SK-N-SH treated with all-trans-retinoic acid at 6 μM for 48 hours (cell line): ENCODE data around the gene SEC23A.

Experiments used
- ATAC-seq: fragments of 200-7000 bp; cut with Tn5 transposase; 3 replicates; pipeline ENCODE4 v1.9.1; 2020; ENCODE audit warnings: mild to moderate bottlenecking, moderate library complexity
- ARNTL ChIP-seq: fragments of 450-650 bp; formaldehyde crosslinking; IDR thresholded peaks from 2 replicates; pipeline ENCODE4 v1.5.0; 2020; ENCODE audit warnings: low read depth, mild to moderate bottlenecking, moderate library complexity, borderline replicate concordance
- BACH2 ChIP-seq: fragments of 250-450 bp; sonication (Bioruptor Pico); IDR thresholded peaks from 2 replicates; pipeline ENCODE4 v1.9.0; 2021; ENCODE audit warnings: mild to moderate bottlenecking, borderline replicate concordance
- CSDC2 ChIP-seq: fragments of 250-450 bp; sonication (Bioruptor Pico); IDR thresholded peaks from 2 replicates; pipeline ENCODE4 v1.5.0; 2020; ENCODE audit warnings: mild to moderate bottlenecking, moderate library complexity
- ESRRG ChIP-seq: fragments of 250-450 bp; sonication (Bioruptor Pico); IDR thresholded peaks from 2 replicates; pipeline ENCODE4 v1.6.1; 2021; ENCODE audit warnings: mild to moderate bottlenecking
- GLIS3 ChIP-seq: fragments of 250-450 bp; sonication (Bioruptor Pico); IDR thresholded peaks from 2 replicates; pipeline ENCODE4 v1.5.0; 2020; ENCODE audit warnings: mild to moderate bottlenecking, moderate library complexity
- ISL1 ChIP-seq: fragments of 250-450 bp; sonication (Bioruptor Pico); IDR thresholded peaks from 2 replicates; pipeline ENCODE4 v2.1.2; 2022; ENCODE audit warnings: mild to moderate bottlenecking, moderate library complexity
- OSR1 ChIP-seq: fragments of 250-450 bp; sonication (Bioruptor Pico); IDR thresholded peaks from 2 replicates; pipeline ENCODE4 v1.8.0; 2022; ENCODE audit warnings: moderate library complexity, mild to moderate bottlenecking, inconsistent platforms
- PPARA ChIP-seq: fragments of 250-450 bp; sonication (Bioruptor Pico); IDR thresholded peaks from 2 replicates; pipeline ENCODE4 v1.5.0; 2020; ENCODE audit warnings: mild to moderate bottlenecking, borderline replicate concordance
- RARB ChIP-seq: fragments of 250-450 bp; sonication (Bioruptor Pico); IDR thresholded peaks from 2 replicates; pipeline ENCODE4 v1.8.0; 2021; ENCODE audit warnings: mild to moderate bottlenecking, moderate library complexity
- SNAI2 ChIP-seq: fragments of 250-450 bp; sonication (Bioruptor Pico); IDR thresholded peaks from 2 replicates; pipeline ENCODE4 v1.5.0; 2020; ENCODE audit warnings: mild to moderate bottlenecking, moderate library complexity
- TCF4 ChIP-seq: fragments of 250-450 bp; sonication (Bioruptor Pico); IDR thresholded peaks from 2 replicates; pipeline ENCODE4 v1.8.0; 2021; ENCODE audit warnings: mild to moderate bottlenecking, moderate library complexity, borderline replicate concordance
- TOX ChIP-seq: fragments of 250-450 bp; sonication (Bioruptor Pico); IDR thresholded peaks from 2 replicates; pipeline ENCODE4 v1.8.0; 2021; ENCODE audit warnings: mild to moderate bottlenecking, moderate library complexity, borderline replicate concordance
- ZC3H10 ChIP-seq: fragments of 250-450 bp; sonication (Bioruptor Pico); IDR thresholded peaks from 2 replicates; pipeline ENCODE4 v1.5.1; 2021; ENCODE audit warnings: mild to moderate bottlenecking, moderate library complexity
- ZFP30 ChIP-seq: fragments of 450-650 bp; formaldehyde crosslinking; IDR thresholded peaks from 2 replicates; pipeline ENCODE4 v1.5.0; 2022; ENCODE audit warnings: mild to moderate bottlenecking, moderate library complexity
- ZNF70 ChIP-seq: fragments of 450-650 bp; formaldehyde crosslinking; IDR thresholded peaks from 2 replicates; pipeline ENCODE4 v1.5.0; 2020; ENCODE audit warnings: mild to moderate bottlenecking, moderate library complexity
- ZNF8 ChIP-seq: fragments of 450-650 bp; formaldehyde crosslinking; IDR thresholded peaks from 2 replicates; pipeline ENCODE4 v1.5.0; 2020; ENCODE audit warnings: mild to moderate bottlenecking, moderate library complexity
- TF ChIP-seq, protein P1 (sequence below): fragments of 250-450 bp; sonication (Bioruptor Pico); IDR thresholded peaks from 2 replicates; pipeline ENCODE4 v1.5.1; 2020; ENCODE audit warnings: low read depth, mild to moderate bottlenecking, moderate library complexity
- TF ChIP-seq, protein P2 (sequence below): fragments of 250-450 bp; sonication (Bioruptor Pico); IDR thresholded peaks from 2 replicates; pipeline ENCODE4 v1.5.1; 2021; ENCODE audit warnings: mild to moderate bottlenecking, moderate library complexity
- TF ChIP-seq, protein P3 (sequence below): fragments of 250-450 bp; sonication (Bioruptor Pico); IDR thresholded peaks from 2 replicates; pipeline ENCODE4 v1.8.0; 2020; ENCODE audit warnings: mild to moderate bottlenecking, moderate library complexity, borderline replicate concordance
- TF ChIP-seq, protein P4 (sequence below): fragments of 250-450 bp; sonication (Bioruptor Pico); IDR thresholded peaks from 2 replicates; pipeline ENCODE4 v1.5.0; 2020; ENCODE audit warnings: mild to moderate bottlenecking, moderate library complexity
- TF ChIP-seq, protein P5 (sequence below): fragments of 250-450 bp; sonication (Bioruptor Pico); IDR thresholded peaks from 2 replicates; pipeline ENCODE4 v1.8.0; 2021; ENCODE audit warnings: low read depth, mild to moderate bottlenecking, moderate library complexity, borderline replicate concordance

The SEC23A gene

DNA sequence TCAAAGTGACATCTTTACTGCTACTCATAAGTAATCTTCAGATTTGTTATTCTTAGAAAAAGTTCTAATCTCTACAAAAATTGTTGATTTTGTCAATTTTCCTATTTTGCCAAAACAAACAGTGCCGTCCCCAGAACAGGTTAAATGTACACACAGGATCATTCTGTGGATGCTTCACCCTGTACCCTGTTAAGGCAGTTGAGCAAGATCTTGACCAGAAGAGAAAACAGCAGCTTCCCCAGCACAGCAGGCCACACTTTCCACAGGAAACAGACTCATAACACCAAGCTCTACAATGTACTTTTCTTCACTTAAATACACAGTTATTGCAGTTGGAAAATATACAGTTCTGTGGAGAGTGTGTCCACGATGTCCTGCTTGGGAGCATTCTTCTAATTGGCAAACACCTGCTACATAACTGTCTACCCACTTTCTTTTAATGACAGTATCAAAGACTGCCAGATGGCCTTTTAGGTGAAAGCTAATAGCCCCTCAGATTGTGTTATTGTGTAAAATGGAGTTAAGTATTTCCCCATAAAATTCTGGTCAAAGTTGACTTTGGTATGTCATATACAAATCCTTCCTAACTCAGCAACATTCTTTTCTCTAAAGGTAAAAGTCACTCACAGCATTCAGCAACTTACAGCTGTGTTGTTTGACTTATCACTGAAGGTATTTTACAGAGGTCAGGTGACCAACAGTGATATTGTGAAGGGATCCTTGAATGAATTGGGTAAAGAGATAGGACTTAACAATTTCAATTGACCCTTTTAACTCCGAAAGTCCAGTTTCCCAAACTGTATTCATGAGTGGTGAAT, 77.0 kb downstream of the SEC23A start:
- TF ChIP-seq, protein P1, sequence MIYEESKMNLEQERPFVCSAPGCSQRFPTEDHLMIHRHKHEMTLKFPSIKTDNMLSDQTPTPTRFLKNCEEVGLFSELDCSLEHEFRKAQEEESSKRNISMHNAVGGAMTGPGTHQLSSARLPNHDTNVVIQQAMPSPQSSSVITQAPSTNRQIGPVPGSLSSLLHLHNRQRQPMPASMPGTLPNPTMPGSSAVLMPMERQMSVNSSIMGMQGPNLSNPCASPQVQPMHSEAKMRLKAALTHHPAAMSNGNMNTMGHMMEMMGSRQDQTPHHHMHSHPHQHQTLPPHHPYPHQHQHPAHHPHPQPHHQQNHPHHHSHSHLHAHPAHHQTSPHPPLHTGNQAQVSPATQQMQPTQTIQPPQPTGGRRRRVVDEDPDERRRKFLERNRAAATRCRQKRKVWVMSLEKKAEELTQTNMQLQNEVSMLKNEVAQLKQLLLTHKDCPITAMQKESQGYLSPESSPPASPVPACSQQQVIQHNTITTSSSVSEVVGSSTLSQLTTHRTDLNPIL: no peak
- no peak for TF ChIP-seq TCF4 (CRISPR knock-in tag)
- TF ChIP-seq ESRRG (CRISPR knock-in tag): no peak
- no peak for TF ChIP-seq OSR1
- TF ChIP-seq ZNF70 (CRISPR knock-in tag): no peak
- no peak for TF ChIP-seq TOX (CRISPR knock-in tag)
- no peak for TF ChIP-seq GLIS3
- TF ChIP-seq ZC3H10: no peak
- TF ChIP-seq BACH2 (CRISPR knock-in tag): no peak
- TF ChIP-seq ISL1 (CRISPR knock-in tag): no peak
- no peak for TF ChIP-seq ARNTL (CRISPR knock-in tag)
- no peak for TF ChIP-seq PPARA (CRISPR knock-in tag)
- no peak for TF ChIP-seq ZNF8 (CRISPR knock-in tag)
- TF ChIP-seq, protein P2, sequence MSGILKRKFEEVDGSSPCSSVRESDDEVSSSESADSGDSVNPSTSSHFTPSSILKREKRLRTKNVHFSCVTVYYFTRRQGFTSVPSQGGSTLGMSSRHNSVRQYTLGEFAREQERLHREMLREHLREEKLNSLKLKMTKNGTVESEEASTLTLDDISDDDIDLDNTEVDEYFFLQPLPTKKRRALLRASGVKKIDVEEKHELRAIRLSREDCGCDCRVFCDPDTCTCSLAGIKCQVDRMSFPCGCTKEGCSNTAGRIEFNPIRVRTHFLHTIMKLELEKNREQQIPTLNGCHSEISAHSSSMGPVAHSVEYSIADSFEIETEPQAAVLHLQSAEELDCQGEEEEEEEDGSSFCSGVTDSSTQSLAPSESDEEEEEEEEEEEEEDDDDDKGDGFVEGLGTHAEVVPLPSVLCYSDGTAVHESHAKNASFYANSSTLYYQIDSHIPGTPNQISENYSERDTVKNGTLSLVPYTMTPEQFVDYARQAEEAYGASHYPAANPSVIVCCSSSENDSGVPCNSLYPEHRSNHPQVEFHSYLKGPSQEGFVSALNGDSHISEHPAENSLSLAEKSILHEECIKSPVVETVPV (CRISPR knock-in tag): no peak
- TF ChIP-seq SNAI2 (CRISPR knock-in tag): no peak
- TF ChIP-seq RARB (CRISPR knock-in tag): no peak
- TF ChIP-seq, protein P3, sequence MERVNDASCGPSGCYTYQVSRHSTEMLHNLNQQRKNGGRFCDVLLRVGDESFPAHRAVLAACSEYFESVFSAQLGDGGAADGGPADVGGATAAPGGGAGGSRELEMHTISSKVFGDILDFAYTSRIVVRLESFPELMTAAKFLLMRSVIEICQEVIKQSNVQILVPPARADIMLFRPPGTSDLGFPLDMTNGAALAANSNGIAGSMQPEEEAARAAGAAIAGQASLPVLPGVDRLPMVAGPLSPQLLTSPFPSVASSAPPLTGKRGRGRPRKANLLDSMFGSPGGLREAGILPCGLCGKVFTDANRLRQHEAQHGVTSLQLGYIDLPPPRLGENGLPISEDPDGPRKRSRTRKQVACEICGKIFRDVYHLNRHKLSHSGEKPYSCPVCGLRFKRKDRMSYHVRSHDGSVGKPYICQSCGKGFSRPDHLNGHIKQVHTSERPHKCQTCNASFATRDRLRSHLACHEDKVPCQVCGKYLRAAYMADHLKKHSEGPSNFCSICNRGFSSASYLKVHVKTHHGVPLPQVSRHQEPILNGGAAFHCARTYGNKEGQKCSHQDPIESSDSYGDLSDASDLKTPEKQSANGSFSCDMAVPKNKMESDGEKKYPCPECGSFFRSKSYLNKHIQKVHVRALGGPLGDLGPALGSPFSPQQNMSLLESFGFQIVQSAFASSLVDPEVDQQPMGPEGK (CRISPR knock-in tag): no peak
- no peak for TF ChIP-seq ZFP30 (CRISPR knock-in tag)
- TF ChIP-seq, protein P4, sequence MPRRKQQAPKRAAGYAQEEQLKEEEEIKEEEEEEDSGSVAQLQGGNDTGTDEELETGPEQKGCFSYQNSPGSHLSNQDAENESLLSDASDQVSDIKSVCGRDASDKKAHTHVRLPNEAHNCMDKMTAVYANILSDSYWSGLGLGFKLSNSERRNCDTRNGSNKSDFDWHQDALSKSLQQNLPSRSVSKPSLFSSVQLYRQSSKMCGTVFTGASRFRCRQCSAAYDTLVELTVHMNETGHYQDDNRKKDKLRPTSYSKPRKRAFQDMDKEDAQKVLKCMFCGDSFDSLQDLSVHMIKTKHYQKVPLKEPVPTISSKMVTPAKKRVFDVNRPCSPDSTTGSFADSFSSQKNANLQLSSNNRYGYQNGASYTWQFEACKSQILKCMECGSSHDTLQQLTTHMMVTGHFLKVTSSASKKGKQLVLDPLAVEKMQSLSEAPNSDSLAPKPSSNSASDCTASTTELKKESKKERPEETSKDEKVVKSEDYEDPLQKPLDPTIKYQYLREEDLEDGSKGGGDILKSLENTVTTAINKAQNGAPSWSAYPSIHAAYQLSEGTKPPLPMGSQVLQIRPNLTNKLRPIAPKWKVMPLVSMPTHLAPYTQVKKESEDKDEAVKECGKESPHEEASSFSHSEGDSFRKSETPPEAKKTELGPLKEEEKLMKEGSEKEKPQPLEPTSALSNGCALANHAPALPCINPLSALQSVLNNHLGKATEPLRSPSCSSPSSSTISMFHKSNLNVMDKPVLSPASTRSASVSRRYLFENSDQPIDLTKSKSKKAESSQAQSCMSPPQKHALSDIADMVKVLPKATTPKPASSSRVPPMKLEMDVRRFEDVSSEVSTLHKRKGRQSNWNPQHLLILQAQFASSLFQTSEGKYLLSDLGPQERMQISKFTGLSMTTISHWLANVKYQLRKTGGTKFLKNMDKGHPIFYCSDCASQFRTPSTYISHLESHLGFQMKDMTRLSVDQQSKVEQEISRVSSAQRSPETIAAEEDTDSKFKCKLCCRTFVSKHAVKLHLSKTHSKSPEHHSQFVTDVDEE: no peak
- TF ChIP-seq, protein P5, sequence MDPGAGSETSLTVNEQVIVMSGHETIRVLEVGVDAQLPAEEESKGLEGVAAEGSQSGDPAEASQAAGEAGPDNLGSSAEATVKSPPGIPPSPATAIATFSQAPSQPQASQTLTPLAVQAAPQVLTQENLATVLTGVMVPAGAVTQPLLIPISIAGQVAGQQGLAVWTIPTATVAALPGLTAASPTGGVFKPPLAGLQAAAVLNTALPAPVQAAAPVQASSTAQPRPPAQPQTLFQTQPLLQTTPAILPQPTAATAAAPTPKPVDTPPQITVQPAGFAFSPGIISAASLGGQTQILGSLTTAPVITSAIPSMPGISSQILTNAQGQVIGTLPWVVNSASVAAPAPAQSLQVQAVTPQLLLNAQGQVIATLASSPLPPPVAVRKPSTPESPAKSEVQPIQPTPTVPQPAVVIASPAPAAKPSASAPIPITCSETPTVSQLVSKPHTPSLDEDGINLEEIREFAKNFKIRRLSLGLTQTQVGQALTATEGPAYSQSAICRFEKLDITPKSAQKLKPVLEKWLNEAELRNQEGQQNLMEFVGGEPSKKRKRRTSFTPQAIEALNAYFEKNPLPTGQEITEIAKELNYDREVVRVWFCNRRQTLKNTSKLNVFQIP (CRISPR knock-in tag): no peak
- ATAC-seq: no peak

DNA sequence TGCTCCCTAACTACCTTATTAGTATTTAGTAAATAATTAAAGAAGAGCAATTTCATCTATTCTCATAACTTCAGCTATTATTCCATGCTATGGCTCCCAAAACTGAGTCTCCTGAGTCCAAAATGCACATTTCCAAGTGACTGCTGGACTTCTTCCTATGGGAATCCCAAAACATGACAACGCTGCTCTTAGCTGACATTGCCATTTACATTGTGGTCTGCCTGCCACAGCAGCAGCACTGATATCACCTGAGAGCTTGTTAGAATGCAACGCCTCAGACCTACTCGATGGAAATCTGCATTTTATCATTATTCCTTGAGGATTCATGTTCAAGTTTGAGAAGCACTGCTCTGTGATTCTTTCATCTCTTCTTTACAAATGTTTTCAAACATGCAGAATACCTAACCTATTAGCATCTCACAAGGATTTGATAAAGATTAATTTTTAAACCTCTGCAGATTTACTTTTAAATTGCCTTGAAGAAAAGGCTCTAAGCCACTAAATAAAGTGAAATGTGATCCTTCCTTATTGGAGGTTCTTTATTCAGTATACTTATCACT, 77.7 kb downstream of the SEC23A start:
- ATAC-seq: no peak
- no peak for TF ChIP-seq CSDC2 (CRISPR knock-in tag)
